ENCODE data around the gene OPA1.

DNA sequence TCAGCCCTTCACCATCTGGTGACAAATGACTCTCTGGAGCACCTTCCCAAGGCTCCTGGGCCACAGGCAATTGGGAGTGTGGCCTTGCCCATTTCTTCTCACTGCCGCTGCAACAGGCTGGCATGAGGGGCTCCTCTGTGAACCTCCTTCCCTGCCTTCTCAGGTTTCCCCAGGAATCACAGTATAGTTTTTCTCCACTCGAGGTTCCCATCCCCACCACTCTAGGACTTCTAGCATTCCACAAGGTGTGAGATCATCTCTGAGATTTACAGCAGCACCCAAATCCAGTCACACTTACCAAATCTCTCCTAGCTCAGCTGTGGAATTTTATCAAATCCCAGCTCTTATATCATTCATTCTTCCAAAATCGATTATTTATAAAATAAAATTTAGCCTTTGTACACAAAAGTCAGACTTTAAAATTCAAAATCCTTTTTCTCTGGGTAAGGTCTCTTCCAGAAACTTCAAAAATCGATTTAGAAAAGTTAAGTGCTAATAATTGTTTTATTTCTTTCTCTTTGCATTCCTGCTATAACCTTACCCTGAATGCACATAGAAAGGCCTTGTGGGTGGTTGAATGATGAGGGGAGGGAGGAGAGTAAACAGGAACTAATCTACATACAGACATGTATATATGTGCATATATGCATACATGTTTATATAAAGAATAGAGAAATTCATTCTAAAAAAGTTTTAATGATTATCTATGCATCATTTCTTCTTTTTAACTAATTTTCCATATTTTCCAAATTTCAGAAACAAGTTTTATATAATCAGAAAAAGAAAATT lies 19.4 kb upstream of the OPA1 start:
- TF ChIP-seq, protein P1, sequence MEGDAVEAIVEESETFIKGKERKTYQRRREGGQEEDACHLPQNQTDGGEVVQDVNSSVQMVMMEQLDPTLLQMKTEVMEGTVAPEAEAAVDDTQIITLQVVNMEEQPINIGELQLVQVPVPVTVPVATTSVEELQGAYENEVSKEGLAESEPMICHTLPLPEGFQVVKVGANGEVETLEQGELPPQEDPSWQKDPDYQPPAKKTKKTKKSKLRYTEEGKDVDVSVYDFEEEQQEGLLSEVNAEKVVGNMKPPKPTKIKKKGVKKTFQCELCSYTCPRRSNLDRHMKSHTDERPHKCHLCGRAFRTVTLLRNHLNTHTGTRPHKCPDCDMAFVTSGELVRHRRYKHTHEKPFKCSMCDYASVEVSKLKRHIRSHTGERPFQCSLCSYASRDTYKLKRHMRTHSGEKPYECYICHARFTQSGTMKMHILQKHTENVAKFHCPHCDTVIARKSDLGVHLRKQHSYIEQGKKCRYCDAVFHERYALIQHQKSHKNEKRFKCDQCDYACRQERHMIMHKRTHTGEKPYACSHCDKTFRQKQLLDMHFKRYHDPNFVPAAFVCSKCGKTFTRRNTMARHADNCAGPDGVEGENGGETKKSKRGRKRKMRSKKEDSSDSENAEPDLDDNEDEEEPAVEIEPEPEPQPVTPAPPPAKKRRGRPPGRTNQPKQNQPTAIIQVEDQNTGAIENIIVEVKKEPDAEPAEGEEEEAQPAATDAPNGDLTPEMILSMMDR (conservative IDR thresholded peaks at IDR 0.05; ENCODE audit: low read length) = no peak
- no peak for TF ChIP-seq EZH2phosphoT487 (IDR thresholded peaks at IDR 0.05; ENCODE audit: borderline replicate concordance)
